Measurements from ENCODE around the gene KCNH2. TPM values are rescaled to one million over a fixed set of nuclear protein-coding genes. Genes with fewer than 3 reads are reported as not detected.

The KCNH2 gene
- total RNA-seq, 3 donors from 2014 or later (not counting 1 experiment from before 2014, with no cell fraction given): 0.39 to 0.60 TPM; not detected in 1

GRCh38 chr7:150937848-150938561 is 40.1 kb downstream of the KCNH2 start:
- Histone ChIP-seq H3K27ac (ENCODE audit: low read length) (no peak overlapping the region), H3K4me3 (ENCODE audit: low read length) (no peak overlapping the region), H3K9me3 (ENCODE audit: control insufficient read depth, insufficient read depth, low read length) (no peaks in the 10 kb centered on the region), H3K36me3 (ENCODE audit: control insufficient read depth, insufficient read depth, low read length) (no peaks in the 10 kb centered on the region), H3K4me1 (ENCODE audit: control insufficient read depth, insufficient read depth, low read length) (peaks cover 28% of the 10 kb centered on the region), H3K27me3 (ENCODE audit: control insufficient read depth, insufficient read depth, low read length) (no peaks in the 10 kb centered on the region)
- Mint-ChIP-seq H3K27ac (no peak overlapping the region), H3K4me1 (peaks cover 11 to 19% of the 10 kb centered on the region in 2 donors), H3K9me3 (no peaks in the 10 kb centered on the region), H3K27me3 (ENCODE audit: low read depth in 2 of 2) (peaks cover 13 to 32% of the 10 kb centered on the region in 2 donors), H3K36me3 (no peaks in the 10 kb centered on the region), H3K4me3 (peak overlapping the region; percentile 40)
- no peak for TF ChIP-seq CTCF (IDR thresholded peaks at IDR 0.05)
- 4% methylated on average over 15 of the region's 15 CpGs for WGBS (ENCODE audit: insufficient coverage)
- intact Hi-C loops (cut with micrococcal nuclease): no loop called here
- peak in 1 of 2 donors; percentile 53 for DNase-seq
- peak in 1 of 3 donors; percentile 57 for ATAC-seq

GRCh38 chr7:150936018-150936417 is 42.1 kb downstream of the KCNH2 start:
- H3K4me3 Mint-ChIP-seq: no peak overlapping the region
- Histone ChIP-seq H3K27me3 (ENCODE audit: control insufficient read depth, insufficient read depth, low read length) (no peaks in the 10 kb centered on the region), H3K4me3 (ENCODE audit: low read length) (no peak overlapping the region), H3K27ac (ENCODE audit: low read length) (no peak overlapping the region), H3K9me3 (ENCODE audit: control insufficient read depth, insufficient read depth, low read length) (no peaks in the 10 kb centered on the region), H3K36me3 (ENCODE audit: control insufficient read depth, insufficient read depth, low read length) (no peaks in the 10 kb centered on the region), H3K4me1 (ENCODE audit: control insufficient read depth, insufficient read depth, low read length) (peaks cover 20% of the 10 kb centered on the region)
- no peaks in the 10 kb centered on the region for H3K9me3 Mint-ChIP-seq
- ATAC-seq (no peak), DNase-seq (no peak)
- 91% methylated on average over 9 of the region's 9 CpGs for WGBS (ENCODE audit: insufficient coverage)
- no peaks in the 10 kb centered on the region for H3K36me3 Mint-ChIP-seq
- TF ChIP-seq CTCF (IDR thresholded peaks at IDR 0.05): no peak
- no peak overlapping the region for H3K27ac Mint-ChIP-seq
- H3K27me3 Mint-ChIP-seq (ENCODE audit: low read depth in 2 of 2): peaks cover 12 to 32% of the 10 kb centered on the region in 2 donors
- intact Hi-C loops (cut with micrococcal nuclease): no loop called here
- H3K4me1 Mint-ChIP-seq: peaks cover 11% of the 10 kb centered on the region in 2 donors

GRCh38 chr7:150935149-150935548 is 43.0 kb downstream of the KCNH2 start:
- H3K27ac ChIP-seq (ENCODE audit: low read length): no peak overlapping the region
- H3K27me3 Mint-ChIP-seq (ENCODE audit: low read depth in 2 of 2): peaks cover 12 to 32% of the 10 kb centered on the region in 2 donors
- H3K4me1 ChIP-seq (ENCODE audit: control insufficient read depth, insufficient read depth, low read length): peaks cover 21% of the 10 kb centered on the region
- no peak overlapping the region for H3K27ac Mint-ChIP-seq
- H3K36me3 ChIP-seq (ENCODE audit: control insufficient read depth, insufficient read depth, low read length): no peaks in the 10 kb centered on the region
- no peak for TF ChIP-seq CTCF (IDR thresholded peaks at IDR 0.05)
- ATAC-seq: no peak
- DNase-seq: no peak
- no peaks in the 10 kb centered on the region for H3K9me3 Mint-ChIP-seq
- WGBS (ENCODE audit: insufficient coverage): 92% methylated on average over 4 of the region's 4 CpGs
- intact Hi-C loops (cut with micrococcal nuclease): no loop called here
- no peaks in the 10 kb centered on the region for H3K36me3 Mint-ChIP-seq
- H3K4me3 Mint-ChIP-seq: no peak overlapping the region
- H3K27me3 ChIP-seq (ENCODE audit: control insufficient read depth, insufficient read depth, low read length): no peaks in the 10 kb centered on the region
- no peak overlapping the region for H3K4me3 ChIP-seq (ENCODE audit: low read length)
- peaks cover 11% of the 10 kb centered on the region in 2 donors for H3K4me1 Mint-ChIP-seq
- H3K9me3 ChIP-seq (ENCODE audit: control insufficient read depth, insufficient read depth, low read length): no peaks in the 10 kb centered on the region

Data from natural killer cell (primary cell).